ENCODE measurements around the gene RPL7A.
A peak's percentile ranks its signal among the peaks of the same experiment; 100 is the strongest.
"Not testable (repeated sequence)": the region's sequence is repeated elsewhere in the genome, so short reads cannot be mapped to it uniquely, and the experiment has no call there.

The RPL7A gene

GRCh38 chr9:133368249-133368881 is 20.3 kb downstream of the RPL7A start:
- no peak for DNase-seq (ENCODE audit: low read depth, low spot score)

- DNase-seq (ENCODE audit: low read depth, low spot score) = no peak
These were observed 21.4 kb downstream of the RPL7A start for GRCh38 chr9:133369422-133369821.

GRCh38 chr9:133369933-133370332 is 21.9 kb downstream of the RPL7A start:
- no peak for DNase-seq (ENCODE audit: low read depth, low spot score)

GRCh38 chr9:133370685-133371084 is 22.7 kb downstream of the RPL7A start:
- DNase-seq (ENCODE audit: low read depth, low spot score) = no peak

- no peak for DNase-seq (ENCODE audit: low read depth, low spot score)
These were observed 23.3 kb downstream of the RPL7A start for GRCh38 chr9:133371261-133371711.

GRCh38 chr9:133372144-133372543 is 24.1 kb downstream of the RPL7A start:
- DNase-seq (ENCODE audit: low read depth, low spot score) = no peak

GRCh38 chr9:133374612-133375115 is 26.6 kb downstream of the RPL7A start:
- DNase-seq (ENCODE audit: low read depth, low spot score) = no peak

GRCh38 chr9:133375116-133375723 is 27.2 kb downstream of the RPL7A start:
- DNase-seq (ENCODE audit: low read depth, low spot score) = peak; percentile 49

GRCh38 chr9:133375724-133376654 is 28.0 kb downstream of the RPL7A start, which contains the start of the genes STKLD1 and SURF4:
STKLD1 (plus strand) TSS chr9:133376366; CDS start chr9:133376474, 108 bp downstream.
SURF4 (minus strand) TSS chr9:133376060; CDS start chr9:133375969, 91 bp downstream.
- DNase-seq (ENCODE audit: low read depth, low spot score) = peak; percentile 98

GRCh38 chr9:133377280-133377679 is 29.3 kb downstream of the RPL7A start:
- DNase-seq (ENCODE audit: low read depth, low spot score) = not testable (repeated sequence)

- peak; percentile 18 for DNase-seq (ENCODE audit: low read depth, low spot score)
These were observed 29.8 kb downstream of the RPL7A start for GRCh38 chr9:133377721-133378216.

GRCh38 chr9:133378408-133378962 is 30.5 kb downstream of the RPL7A start:
- DNase-seq (ENCODE audit: low read depth, low spot score) = no peak

GRCh38 chr9:133379153-133380086 is 31.4 kb downstream of the RPL7A start:
- no peak for DNase-seq (ENCODE audit: low read depth, low spot score)

GRCh38 chr9:133380734-133381133 is 32.7 kb downstream of the RPL7A start:
- DNase-seq (ENCODE audit: low read depth, low spot score) = no peak

GRCh38 chr9:133382507-133383141 is 34.6 kb downstream of the RPL7A start:
- no peak for DNase-seq (ENCODE audit: low read depth, low spot score)

- no peak for DNase-seq (ENCODE audit: low read depth, low spot score)
These were observed 35.4 kb downstream of the RPL7A start for GRCh38 chr9:133383438-133383837.

- DNase-seq (ENCODE audit: low read depth, low spot score) = no peak
These were observed 36.8 kb downstream of the RPL7A start for GRCh38 chr9:133384736-133385321.

GRCh38 chr9:133385452-133385851 is 37.4 kb downstream of the RPL7A start:
- no peak for DNase-seq (ENCODE audit: low read depth, low spot score)

GRCh38 chr9:133386338-133386737 is 38.3 kb downstream of the RPL7A start:
- DNase-seq (ENCODE audit: low read depth, low spot score) = no peak

All from ELF-1 (cell line).